Measurements from ENCODE around the gene LDOC1. TPM values are rescaled to one million over a fixed set of nuclear protein-coding genes. Genes with fewer than 3 reads are reported as not detected.
A peak's percentile ranks its signal among the peaks of the same experiment; 100 is the strongest.
"Not testable (repeated sequence)": the region's sequence is repeated elsewhere in the genome, so short reads cannot be mapped to it uniquely, and the experiment has no call there.

The LDOC1 gene
- total RNA-seq, result 5.0 and 7.1 TPM in 2 replicates

DNA sequence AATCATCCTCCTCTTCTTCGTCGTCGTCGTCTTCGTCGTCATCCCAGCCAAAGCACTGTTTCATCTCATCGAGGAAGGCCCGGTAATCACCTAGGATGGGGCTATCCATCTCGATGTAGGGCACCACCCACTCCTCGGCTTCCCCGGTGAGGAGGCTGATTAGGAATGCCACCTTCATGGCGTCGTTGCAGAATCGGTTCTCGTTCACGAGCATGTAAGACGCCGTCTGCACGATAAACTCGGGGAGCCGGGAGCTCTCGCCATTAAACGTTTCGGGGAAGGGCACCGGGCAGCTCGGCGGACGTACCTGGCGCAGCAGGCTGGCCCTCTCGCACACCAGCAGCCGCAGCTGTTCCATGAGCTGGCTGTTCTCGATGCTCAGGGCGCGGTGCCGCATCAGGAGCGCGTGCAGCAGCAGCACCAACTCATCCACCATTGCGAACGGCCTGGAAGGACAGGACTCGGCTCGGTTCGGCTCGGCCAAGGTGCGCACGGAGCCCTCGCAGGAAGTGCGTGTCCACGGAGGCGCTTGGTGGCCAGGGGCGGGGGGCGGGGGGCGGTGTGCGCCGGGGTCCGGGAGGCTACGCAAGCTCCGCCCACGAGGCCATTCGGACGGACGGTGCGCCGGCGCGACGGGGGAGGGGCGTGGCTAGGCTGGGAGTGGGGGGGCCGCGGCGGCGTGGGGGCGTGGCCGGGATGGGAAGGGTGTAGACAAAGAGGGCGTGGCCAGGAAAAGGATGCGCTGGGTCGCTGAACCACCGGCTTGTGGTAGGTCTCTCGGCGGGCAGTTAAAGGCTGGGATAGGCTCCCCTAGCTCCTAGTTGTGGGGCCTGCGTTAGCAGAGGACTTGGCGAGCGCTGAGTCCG, at the start of gene LDOC1:
LDOC1 (minus strand) TSS at position 544 of the 866 bp plus-strand sequence; CDS start at position 436, 108 bp downstream.
- peak; percentile 78 to 89 for DNase-seq (ENCODE audit: low read depth in 2 of 2)

DNA sequence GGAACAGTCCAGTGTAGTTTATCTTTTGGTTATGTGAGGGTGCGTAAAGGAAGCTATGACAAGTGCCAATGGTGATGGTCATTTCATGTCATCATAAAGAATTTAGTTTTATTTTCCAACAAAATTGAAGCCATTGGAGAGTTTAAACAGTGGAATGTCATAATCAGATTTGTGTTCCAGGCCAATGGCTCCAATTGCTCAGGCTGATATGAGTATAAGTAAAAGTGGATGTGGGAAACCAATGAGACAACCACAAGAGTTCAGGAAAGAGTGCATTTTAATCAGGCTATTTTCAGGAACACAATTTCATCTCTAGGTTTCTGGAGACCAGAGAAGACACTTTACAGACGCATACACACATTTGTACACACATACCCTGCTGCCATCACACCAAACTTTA, 44.7 kb upstream of the LDOC1 start:
- DNase-seq (ENCODE audit: low read depth in 2 of 2), result no peak

DNA sequence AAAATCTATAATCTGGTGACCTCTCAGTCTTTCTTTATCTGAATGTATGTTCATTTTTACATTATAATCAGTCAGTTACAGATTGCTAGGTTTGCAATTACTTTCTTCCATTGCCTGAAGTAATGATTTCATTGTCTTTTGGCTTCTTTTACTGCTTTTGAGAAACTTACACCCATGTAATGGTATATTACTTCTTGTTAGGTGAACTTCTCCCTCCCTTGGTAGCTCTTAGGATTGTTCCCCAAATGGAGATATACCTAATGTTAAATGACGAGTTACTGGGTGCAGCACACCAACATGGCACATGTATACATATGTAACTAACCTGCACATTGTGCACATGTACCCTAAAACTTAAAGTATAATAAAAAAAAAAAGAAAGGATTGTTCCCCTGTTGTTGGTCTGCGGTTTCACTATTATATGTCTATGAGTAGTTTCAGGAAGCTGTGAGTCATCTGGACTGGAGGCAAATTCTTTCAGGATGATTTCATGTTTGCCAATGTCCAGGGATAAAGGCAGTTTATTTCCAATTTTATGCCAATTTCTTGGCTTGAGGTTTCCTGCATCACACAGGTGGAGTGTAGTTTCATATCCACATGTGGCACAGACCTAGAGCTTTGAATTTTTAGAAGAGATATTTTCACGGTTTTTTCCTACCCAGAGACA, 43.5 kb upstream of the LDOC1 start:
- DNase-seq (ENCODE audit: low read depth in 2 of 2), result peak; percentile 73 to 80

GRCh38 chrX:141214196-141214595, 37.3 kb upstream of the LDOC1 start:
- DNase-seq (ENCODE audit: low read depth in 2 of 2), result no peak

DNA sequence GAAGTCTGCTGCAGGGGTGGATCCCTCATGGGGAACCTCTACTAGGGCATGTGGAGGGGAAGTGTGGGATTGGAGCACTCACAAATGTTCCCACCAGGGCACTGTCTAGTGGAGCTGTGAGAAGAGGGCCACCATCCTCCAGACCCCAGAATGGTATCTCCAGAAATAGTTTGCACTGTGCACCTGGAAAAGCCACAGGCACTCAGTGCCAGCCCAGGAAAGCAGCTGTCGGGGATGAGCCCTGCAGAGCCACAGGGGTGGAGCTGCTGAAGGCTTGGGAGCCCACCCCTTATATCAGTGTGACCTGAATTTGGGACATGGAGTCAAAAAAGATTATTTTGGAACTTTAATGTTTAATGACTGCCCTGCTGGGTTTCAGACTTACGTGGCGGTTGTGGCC, 25.0 kb upstream of the LDOC1 start:
- no peak for DNase-seq (ENCODE audit: low read depth in 2 of 2)

GRCh38 chrX:141188573-141188972, 11.6 kb upstream of the LDOC1 start:
- DNase-seq (ENCODE audit: low read depth in 2 of 2), result not testable (repeated sequence)

DNA sequence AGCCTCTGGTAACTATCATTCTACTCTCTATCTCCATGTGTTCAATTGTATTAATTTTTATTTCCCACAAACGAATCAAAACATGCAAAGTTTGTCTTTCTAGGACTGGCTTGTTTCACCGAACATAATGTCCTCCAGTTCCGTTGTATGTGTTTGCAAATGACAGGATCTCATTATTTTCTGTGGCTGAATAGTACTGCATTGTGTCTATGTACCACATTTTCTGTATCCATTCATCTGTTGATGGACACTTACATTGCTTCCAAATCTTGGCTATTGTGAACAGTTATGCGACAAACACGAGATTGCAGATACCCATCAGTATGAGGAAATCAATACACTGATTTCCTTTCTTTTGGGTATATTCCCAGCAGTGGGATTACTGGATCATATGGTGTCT, 8.4 kb upstream of the LDOC1 start:
- DNase-seq (ENCODE audit: low read depth in 2 of 2), result no peak

DNA sequence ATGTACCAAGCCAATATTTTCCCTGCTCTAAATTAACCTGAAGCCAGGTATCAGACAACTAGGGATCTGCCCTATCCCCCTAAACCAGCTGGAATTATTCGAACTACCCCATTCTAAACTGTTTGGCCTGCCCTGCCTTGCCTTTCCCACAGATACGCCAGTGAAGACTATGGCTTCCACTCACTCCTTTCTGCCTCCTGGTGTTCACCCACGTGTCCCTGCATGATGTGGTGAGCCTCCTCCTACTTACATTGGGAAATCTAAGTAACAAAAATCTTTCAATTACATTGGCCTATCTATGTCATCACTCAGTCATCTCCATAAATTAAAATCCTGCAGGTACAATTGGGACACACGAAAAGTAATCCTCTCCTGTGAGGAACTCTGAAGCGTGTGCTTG, 6.1 kb upstream of the LDOC1 start:
- DNase-seq (ENCODE audit: low read depth in 2 of 2), result no peak

DNA sequence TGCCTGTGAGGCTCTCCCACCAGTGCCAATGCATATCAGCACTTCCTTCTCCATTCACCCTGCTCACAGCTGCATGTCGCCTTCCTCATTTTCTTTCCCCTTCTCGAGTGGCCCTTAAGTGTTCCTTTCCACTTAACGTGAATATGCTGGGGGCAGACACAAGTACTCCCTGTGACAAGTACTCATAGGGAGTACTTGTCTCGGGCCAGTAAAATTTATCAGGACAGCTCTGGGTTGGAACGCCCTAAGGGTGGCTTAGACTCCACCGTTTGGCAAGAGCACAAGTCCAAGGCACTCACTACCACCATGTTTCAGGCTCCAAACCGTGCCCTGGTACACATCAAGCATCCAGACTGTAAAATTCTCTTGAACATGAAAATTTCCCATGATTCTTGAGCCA, 3.9 kb upstream of the LDOC1 start:
- no peak for DNase-seq (ENCODE audit: low read depth in 2 of 2)

GRCh38 chrX:141175786-141176185, 1.1 kb downstream of the LDOC1 start:
- no peak for DNase-seq (ENCODE audit: low read depth in 2 of 2)

GRCh38 chrX:141164406-141164805, 12.5 kb downstream of the LDOC1 start:
- DNase-seq (ENCODE audit: low read depth in 2 of 2), result no peak

DNA sequence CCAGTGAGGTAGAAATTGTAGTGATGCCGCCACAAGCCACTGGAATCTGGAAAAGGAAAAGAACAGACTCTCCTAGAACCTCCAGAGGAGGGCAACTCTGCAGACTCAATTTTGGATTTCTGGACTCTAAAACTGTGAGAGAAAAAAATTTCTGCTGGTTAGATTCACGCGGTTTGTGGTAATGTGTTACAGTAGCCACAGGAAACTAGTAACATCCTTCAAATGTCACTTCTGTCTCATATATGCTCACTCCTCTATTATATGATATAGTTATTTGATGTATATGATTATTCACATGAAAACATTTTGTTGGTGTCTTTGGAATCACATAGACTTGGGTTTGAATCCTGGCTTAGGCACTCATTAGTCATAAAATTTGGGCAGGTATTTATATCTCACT, 18.8 kb downstream of the LDOC1 start:
- no peak for DNase-seq (ENCODE audit: low read depth in 2 of 2)

DNA sequence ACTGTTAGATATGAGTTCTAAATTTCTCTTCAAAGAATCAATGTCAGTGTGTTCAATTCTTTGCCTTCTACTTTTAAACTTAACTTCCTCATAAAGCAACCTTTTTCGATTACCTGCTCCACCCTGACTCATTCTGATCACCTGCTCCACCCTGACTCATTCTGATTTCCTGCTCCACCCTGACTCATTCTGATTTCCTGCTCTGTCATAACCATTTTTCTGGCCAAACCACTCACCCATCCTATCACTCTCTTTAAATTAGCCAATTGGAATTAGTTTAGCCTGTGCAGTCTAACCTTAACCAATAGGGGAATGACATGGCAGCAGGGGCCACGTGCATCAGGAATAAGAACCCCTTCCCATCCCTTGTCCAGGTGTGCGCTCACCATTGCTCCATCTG, 21.7 kb downstream of the LDOC1 start:
- not testable (repeated sequence) for DNase-seq (ENCODE audit: low read depth in 2 of 2)

GRCh38 chrX:141142946-141143345, 34.0 kb downstream of the LDOC1 start:
- DNase-seq (ENCODE audit: low read depth in 2 of 2), result no peak

GRCh38 chrX:141133272-141133671, 43.7 kb downstream of the LDOC1 start:
- DNase-seq (ENCODE audit: low read depth in 2 of 2), result no peak

DNA sequence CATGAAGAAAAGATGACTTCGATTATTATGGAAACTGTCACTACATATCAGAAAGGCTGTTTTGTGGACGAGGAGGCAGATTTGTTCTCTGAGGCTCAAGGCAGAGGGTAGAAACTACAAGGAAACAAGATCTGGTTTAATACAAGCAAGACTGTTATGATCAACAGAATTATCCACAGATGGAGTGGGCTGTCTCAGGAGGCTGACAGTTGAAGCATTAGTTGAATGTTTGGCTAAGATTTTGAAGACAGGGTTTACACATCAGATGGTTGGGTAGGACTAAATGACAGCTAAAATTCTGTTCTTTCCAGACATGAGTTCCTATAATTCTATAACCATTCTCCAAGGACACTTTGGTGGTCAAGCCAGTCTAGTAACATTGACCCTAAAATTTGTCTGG, 49.8 kb downstream of the LDOC1 start:
- DNase-seq (ENCODE audit: low read depth in 2 of 2), result no peak

Other genes with a start within 250 kb of the LDOC1 start
- gene SPANXB1, start 174.5 kb downstream of the LDOC1 start, total RNA-seq, result not detected in 2 replicates
- not detected in 2 replicates for gene SPANXC, start 65.4 kb upstream of the LDOC1 start, total RNA-seq